B cell (primary cell): ENCODE results near the gene LRRC74A. TPM values are rescaled to one million over a fixed set of nuclear protein-coding genes. Genes with fewer than 3 reads are reported as not detected.

Experiments used
- ATAC-seq: fragments of 200-7000 bp; cut with Tn5 transposase; one replicate; pipeline ENCODE4 v1.10.0; 2021; ENCODE audit warnings: low read depth, mild to moderate bottlenecking, moderate number of reproducible peaks, moderate library complexity
- CTCF ChIA-PET: fragments of 350-600 bp; sonication (Branson Sonifier 250); formaldehyde crosslinking; loops from one replicate; lab custom pipeline; 2021; ENCODE audit warnings: antibody characterized with exemption, inconsistent platforms; lab: Charles Lee
- POLR2A ChIA-PET: fragments of 350-600 bp; sonication (Branson Sonifier 250); formaldehyde crosslinking; loops from one replicate; lab custom pipeline; 2021; ENCODE audit warnings: antibody characterized with exemption; lab: Charles Lee
- DNase-seq: peaks from one replicate; pipeline ENCODE4 v3.0.0; 2013
- H2AFZ ChIP-seq: 2 replicates; pipeline ENCODE4 v1.6.1; 2012; ENCODE audit warnings: mild to moderate bottlenecking, low read depth, low read length; ENCODE audit not compliant: insufficient read depth, poor library complexity, severe bottlenecking
- H3K27ac ChIP-seq, 2 donors: 1 replicate in 1 of 2; 2 replicates in 1 of 2; pipeline ENCODE4 v1.5.1; 2012 to 2013; ENCODE audit warnings: low read length in 2 of 2, mild to moderate bottlenecking in 2 of 2, moderate library complexity in 1 of 2
- H3K27me3 ChIP-seq, 4 experiments: fragments of 200-600 bp in 1 of 4; sonication (generic) in 1 of 4; replicated peaks in 1 of 4; 1 replicate in 2 of 4; 2 replicates in 2 of 4; pipeline versions ENCODE4 v1.6.1 to v1.7.0; 2013 to 2016; ENCODE audit warnings: low read length in 3 of 4, mild to moderate bottlenecking in 2 of 4, mixed read lengths in 1 of 4, moderate library complexity in 1 of 4; ENCODE audit not compliant: insufficient read depth in 4 of 4, control insufficient read depth in 3 of 4; ENCODE audit errors: control extremely low read depth in 1 of 4
- H3K36me3 ChIP-seq, 2 experiments: replicated peaks in 1 of 2; 1 replicate in 1 of 2; 2 replicates in 1 of 2; pipeline versions ENCODE4 v1.6.1 to v1.7.1; 2013; ENCODE audit warnings: low read length in 1 of 2; ENCODE audit not compliant: insufficient read depth in 2 of 2, control insufficient read depth in 1 of 2; ENCODE audit errors: control extremely low read depth in 1 of 2, extremely low read depth in 1 of 2
- H3K4me1 ChIP-seq, 2 donors: fragments of 200-600 bp in 1 of 2; sonication (generic) in 1 of 2; 1 replicate in 1 of 2; 2 replicates in 1 of 2; pipeline versions ENCODE4 v1.5.1 to v1.6.1; 2013 to 2017; ENCODE audit warnings: low read length in 2 of 2; ENCODE audit not compliant: control insufficient read depth in 2 of 2, insufficient read depth in 2 of 2
- H3K4me2 ChIP-seq: replicated peaks from 2 replicates; pipeline ENCODE3; 2012; ENCODE audit warnings: mild to moderate bottlenecking, low read depth, low read length; ENCODE audit not compliant: poor library complexity, severe bottlenecking
- H3K4me3 ChIP-seq, 5 experiments: fragments of 200-600 bp in 1 of 5; sonication (generic) in 1 of 5; 1 replicate in 3 of 5; 2 replicates in 2 of 5; pipeline versions ENCODE4 v1.5.1 to v1.7.0; 2011 to 2016; ENCODE audit warnings: low read length in 4 of 5, mild to moderate bottlenecking in 4 of 5, low read depth in 2 of 5, control low read depth in 1 of 5, moderate library complexity in 1 of 5; ENCODE audit not compliant: insufficient read depth in 1 of 5; ENCODE audit errors: control extremely low read depth in 1 of 5, extremely low read depth in 1 of 5
- H3K79me2 ChIP-seq: fragments of 200-600 bp; sonication (generic); one replicate; pipeline ENCODE4 v1.6.0; 2016; ENCODE audit warnings: low read length; ENCODE audit not compliant: control insufficient read depth, insufficient read depth
- H3K9ac ChIP-seq: fragments of 200-600 bp; sonication (generic); 2 replicates; pipeline ENCODE4 v1.6.1; 2017; ENCODE audit warnings: mild to moderate bottlenecking, low read length, moderate library complexity
- H3K9me3 ChIP-seq, 3 donors: one replicate each; pipeline versions ENCODE4 v1.6.1 to v1.7.1; 2013; ENCODE audit warnings: low read length in 2 of 3; ENCODE audit not compliant: control insufficient read depth in 2 of 3, insufficient read depth in 1 of 3; ENCODE audit errors: control extremely low read depth in 1 of 3
- H4K20me1 ChIP-seq: 2 replicates; pipeline ENCODE4 v1.6.0; 2012; ENCODE audit warnings: mild to moderate bottlenecking, low read length; ENCODE audit not compliant: insufficient read depth, control insufficient read depth, poor library complexity, severe bottlenecking
- H3K27ac Mint-ChIP-seq: one replicate; pipeline ENCODE4 v1.8.0; 2021; ENCODE audit warnings: mixed read lengths
- H3K27me3 Mint-ChIP-seq: one replicate; pipeline ENCODE4 v1.8.0; 2021; ENCODE audit warnings: mixed read lengths
- H3K4me1 Mint-ChIP-seq: one replicate; pipeline ENCODE4 v1.8.0; 2021; ENCODE audit warnings: mixed read lengths
- H3K4me3 Mint-ChIP-seq: one replicate; pipeline ENCODE4 v1.8.0; 2021; ENCODE audit warnings: mixed read lengths
- H3K9me3 Mint-ChIP-seq: one replicate; pipeline ENCODE4 v1.8.0; 2022; ENCODE audit warnings: mixed read lengths; ENCODE audit not compliant: insufficient read depth
- EZH2 ChIP-seq: IDR thresholded peaks from 2 replicates; pipeline ENCODE4 v1.6.1; 2012; ENCODE audit warnings: borderline replicate concordance, low read depth, mild to moderate bottlenecking, moderate library complexity, low read length; ENCODE audit not compliant: insufficient read depth, poor library complexity, severe bottlenecking
- WGBS: methylation state at CpG from one replicate; pipeline ENCODE4 v1.1.5; 2013; ENCODE audit warnings: missing lambda C conversion rate; ENCODE audit not compliant: insufficient coverage; 5-methylcytosine and 5-hydroxymethylcytosine counted together
- intact Hi-C: fragments of 100-400 bp; cut with micrococcal nuclease; formaldehyde crosslinking; loops from one replicate; pipeline ENCODE4 v1.10.0; 2022
- polyA plus RNA-seq: library from polyadenylated mRNA; depleted of rRNA; stranded (reverse); fragments of >200 nt; gene quantifications from 2 replicates; pipeline ENCODE4 v1.2.3, GENCODE V29; 2012
- total RNA-seq, 2 donors: library from RNA; stranded (reverse); fragments of 120-200 nt in 1 of 2; gene quantifications; 1 replicate in 1 of 2; 2 replicates in 1 of 2; pipeline versions ENCODE4 v1.2.3 to v1.2.4, GENCODE V29; 2013 to 2022
- TF ChIP-seq, protein P1 (sequence below): fragments of 200-600 bp; IDR thresholded peaks from one replicate; pipeline ENCODE4 v1.8.0; 2022; ENCODE audit warnings: antibody characterized with exemption, mild to moderate bottlenecking

Gene LRRC74A
- total and polyA plus RNA-seq, 2 donors (not counting 1 experiment from before 2014, with no cell fraction given), result not detected

DNA sequence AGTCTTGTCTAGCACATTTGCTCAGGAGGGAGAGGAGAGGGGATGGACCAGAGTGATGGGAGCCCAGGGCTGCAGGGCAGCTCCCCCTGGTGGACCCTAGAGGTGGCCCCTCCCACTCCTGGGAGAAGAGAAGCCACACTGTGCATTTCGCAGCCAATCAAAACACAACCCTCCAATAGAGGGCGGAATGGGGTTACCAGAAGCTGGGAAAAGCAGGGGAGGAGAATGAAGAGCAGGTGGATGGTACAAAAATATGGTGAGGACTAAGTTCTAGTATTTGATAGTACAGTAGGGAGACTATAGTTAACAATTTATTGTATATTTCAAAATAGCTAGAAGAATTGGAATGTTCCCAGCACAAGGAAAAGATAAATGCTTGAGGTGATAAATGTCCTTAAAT, 41.3 kb upstream of the LRRC74A start:
- H3K9me3 Mint-ChIP-seq, result no peaks in the 10 kb centered on the region
- no peak overlapping the region for H3K4me3 Mint-ChIP-seq

DNA sequence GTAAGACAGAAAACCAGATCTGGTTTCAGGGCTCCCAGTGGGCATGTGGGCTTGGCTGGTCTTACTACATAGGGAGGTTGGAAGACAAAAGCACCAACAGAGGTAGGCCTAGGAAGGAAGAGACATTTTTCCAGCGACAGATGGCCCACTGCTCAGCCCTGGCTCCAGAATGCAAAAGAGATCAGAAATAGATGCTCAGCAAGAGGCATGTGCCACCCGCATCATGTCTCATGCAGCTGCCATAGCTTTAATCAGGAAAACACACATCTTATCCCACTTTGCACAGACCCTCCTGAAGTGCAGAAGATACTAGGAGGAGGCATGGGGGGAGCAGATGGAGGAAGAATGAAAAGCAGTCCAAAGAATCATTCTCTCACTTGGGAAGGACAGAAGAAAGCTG, 39.6 kb upstream of the LRRC74A start:
- Mint-ChIP-seq H3K27ac (no peak overlapping the region), H3K27me3 (no peaks in the 10 kb centered on the region), H3K4me3 (no peak overlapping the region), H3K4me1 (no peaks in the 10 kb centered on the region), H3K9me3 (no peaks in the 10 kb centered on the region)
- POLR2A ChIA-PET, result no interaction called here
- no peaks in the 10 kb centered on the region for H3K4me1 ChIP-seq
- no peaks in the 10 kb centered on the region for H3K79me2 ChIP-seq
- no peak overlapping the region for H2AFZ ChIP-seq
- intact Hi-C loops, result no loop called here
- no peaks in the 10 kb centered on the region for H4K20me1 ChIP-seq
- H3K4me3 ChIP-seq, result no peak overlapping the region
- DNase-seq (no peak), ATAC-seq (no peak)
- TF ChIP-seq, protein P1, sequence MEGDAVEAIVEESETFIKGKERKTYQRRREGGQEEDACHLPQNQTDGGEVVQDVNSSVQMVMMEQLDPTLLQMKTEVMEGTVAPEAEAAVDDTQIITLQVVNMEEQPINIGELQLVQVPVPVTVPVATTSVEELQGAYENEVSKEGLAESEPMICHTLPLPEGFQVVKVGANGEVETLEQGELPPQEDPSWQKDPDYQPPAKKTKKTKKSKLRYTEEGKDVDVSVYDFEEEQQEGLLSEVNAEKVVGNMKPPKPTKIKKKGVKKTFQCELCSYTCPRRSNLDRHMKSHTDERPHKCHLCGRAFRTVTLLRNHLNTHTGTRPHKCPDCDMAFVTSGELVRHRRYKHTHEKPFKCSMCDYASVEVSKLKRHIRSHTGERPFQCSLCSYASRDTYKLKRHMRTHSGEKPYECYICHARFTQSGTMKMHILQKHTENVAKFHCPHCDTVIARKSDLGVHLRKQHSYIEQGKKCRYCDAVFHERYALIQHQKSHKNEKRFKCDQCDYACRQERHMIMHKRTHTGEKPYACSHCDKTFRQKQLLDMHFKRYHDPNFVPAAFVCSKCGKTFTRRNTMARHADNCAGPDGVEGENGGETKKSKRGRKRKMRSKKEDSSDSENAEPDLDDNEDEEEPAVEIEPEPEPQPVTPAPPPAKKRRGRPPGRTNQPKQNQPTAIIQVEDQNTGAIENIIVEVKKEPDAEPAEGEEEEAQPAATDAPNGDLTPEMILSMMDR, result no peak
- no peak for TF ChIP-seq EZH2
- CTCF ChIA-PET, result interaction anchor here (0.7 to 4.3 kb wide), 2 partner anchors 76 to 1184 kb away, joined by 3 to 35 read pairs; no protein-coding TSS in a partner anchor
- 100% methylated on average over 1 of the region's 2 CpGs for WGBS
- H3K27me3 ChIP-seq, result no peaks in the 10 kb centered on the region
- no peak overlapping the region for H3K4me2 ChIP-seq
- no peak overlapping the region for H3K9ac ChIP-seq
- no peaks in the 10 kb centered on the region for H3K9me3 ChIP-seq
- H3K27ac ChIP-seq, result no peak overlapping the region
- H3K36me3 ChIP-seq, result peaks cover 0 to 72% of the 10 kb centered on the region in 2 experiments

More for the DNA sequence above, 41.3 kb upstream of the LRRC74A start:
- Histone ChIP-seq H3K9me3 (no peaks in the 10 kb centered on the region), H3K79me2 (no peaks in the 10 kb centered on the region), H3K27ac (no peak overlapping the region), H3K27me3 (no peaks in the 10 kb centered on the region), H3K4me3 (no peak overlapping the region), H4K20me1 (no peaks in the 10 kb centered on the region), H2AFZ (no peak overlapping the region), H3K4me1 (no peaks in the 10 kb centered on the region), H3K9ac (no peak overlapping the region), H3K4me2 (no peak overlapping the region), H3K36me3 (peaks cover 0 to 64% of the 10 kb centered on the region in 2 experiments)
- peak; percentile 51 for DNase-seq
- CTCF ChIA-PET, result interaction anchor here (0.7 to 4.3 kb wide), 12 partner anchors 12 to 310 kb away, joined by 3 to 35 read pairs (median 4); partner anchors contain the start of genes ANGEL1 and VASH1
- TF ChIP-seq, protein P1, result peak; percentile 63
- TF ChIP-seq EZH2, result no peak
- POLR2A ChIA-PET, result no interaction called here
- Mint-ChIP-seq H3K27me3 (no peaks in the 10 kb centered on the region), H3K4me1 (no peaks in the 10 kb centered on the region), H3K27ac (no peak overlapping the region)
- no CpG with 5 or more reads among the region's 2 CpGs for WGBS
- intact Hi-C loops, result loop anchor here (1.0 kb wide), 1 partner anchor 75 kb away; no protein-coding TSS in a partner anchor
- ATAC-seq, result peak; percentile 84
